HG02623 (cell line): ENCODE data around the gene ZNF302.
"Not testable (repeated sequence)": the region's sequence is repeated elsewhere in the genome, so short reads cannot be mapped to it uniquely, and the experiment has no call there.

Source experiments
- ATAC-seq: cut with Tn5 transposase; IDR thresholded peaks from one replicate; pipeline ENCODE4 v1.9.1; 2021; ENCODE audit warnings: moderate library complexity; ENCODE audit not compliant: unreplicated experiment

The ZNF302 gene

DNA sequence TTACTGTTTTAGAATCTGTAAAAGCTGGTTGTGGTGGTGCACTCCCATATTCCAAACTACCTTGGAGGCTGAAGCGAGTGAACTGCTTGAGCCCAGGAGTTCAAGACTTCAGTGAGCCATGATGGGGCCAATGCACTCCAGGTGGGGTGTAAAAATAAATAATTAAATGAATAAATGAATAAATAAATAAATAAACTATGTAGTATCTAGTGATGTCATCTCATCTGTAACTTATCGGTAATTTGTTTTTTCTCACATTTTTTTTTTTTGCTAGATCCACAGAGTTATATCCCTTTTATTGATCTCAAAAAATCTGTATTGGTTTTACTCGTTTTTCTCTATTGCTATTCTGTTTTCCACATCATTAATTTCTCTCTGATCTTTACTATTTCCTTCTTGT, 5.5 kb upstream of the ZNF302 start:
- no peak for ATAC-seq

DNA sequence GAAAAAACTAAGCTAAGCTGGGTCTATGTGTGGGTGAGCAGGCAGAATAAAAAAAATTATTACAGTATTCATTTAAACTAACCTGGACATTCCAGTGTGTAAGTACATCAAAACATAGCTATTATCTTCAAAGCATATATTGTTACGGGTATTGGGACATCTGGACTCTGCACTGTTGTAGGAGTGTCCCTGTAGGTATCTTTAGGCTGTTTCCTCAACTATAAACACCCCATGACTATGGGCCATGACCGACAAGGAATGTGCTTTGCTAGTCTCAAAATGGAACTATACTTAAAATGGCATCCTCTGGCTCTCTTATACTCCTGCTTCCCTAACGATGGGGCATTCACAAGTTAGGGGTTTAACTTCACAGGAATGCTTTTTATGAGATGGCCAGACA, 3.9 kb upstream of the ZNF302 start:
- ATAC-seq: no peak

DNA sequence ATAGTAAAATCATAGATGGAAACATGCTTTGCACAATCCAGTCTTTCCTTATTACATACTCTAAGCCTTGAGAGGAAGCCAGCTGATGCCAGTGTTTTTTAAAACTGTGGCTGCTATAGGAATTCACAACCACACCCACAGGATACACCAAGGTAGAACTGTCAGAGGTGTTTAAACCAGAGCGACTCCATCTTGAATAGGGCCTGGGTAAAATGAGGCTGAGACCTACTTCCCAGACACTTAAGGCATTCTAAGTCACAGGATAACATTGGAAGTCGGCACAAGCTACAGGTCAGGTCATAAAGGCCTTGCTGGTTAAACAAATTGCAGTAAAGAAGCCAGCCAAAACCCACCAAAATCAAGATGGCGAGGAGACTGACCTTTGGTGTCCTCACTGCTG, 2.2 kb upstream of the ZNF302 start:
- no peak for ATAC-seq

DNA sequence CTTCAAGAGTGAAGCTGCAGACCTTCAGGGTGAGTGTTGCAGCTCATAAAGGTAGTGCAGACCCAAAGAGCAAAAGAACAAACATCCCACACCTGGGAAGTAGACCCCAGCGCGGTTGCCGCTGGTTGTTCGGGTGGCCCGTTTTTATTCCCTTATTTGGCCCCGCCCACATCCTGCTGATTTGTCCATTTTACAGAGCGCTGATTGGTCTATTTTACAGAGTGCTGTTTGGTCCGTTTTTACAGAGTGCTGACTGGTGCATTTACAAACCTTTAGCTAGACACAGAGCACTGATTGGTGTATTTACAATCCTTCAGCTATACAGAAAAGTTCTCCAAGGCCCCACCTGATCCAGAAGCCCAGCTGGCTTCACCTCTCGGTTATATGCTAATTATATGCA, 1.6 kb upstream of the ZNF302 start:
- no peak for ATAC-seq

DNA sequence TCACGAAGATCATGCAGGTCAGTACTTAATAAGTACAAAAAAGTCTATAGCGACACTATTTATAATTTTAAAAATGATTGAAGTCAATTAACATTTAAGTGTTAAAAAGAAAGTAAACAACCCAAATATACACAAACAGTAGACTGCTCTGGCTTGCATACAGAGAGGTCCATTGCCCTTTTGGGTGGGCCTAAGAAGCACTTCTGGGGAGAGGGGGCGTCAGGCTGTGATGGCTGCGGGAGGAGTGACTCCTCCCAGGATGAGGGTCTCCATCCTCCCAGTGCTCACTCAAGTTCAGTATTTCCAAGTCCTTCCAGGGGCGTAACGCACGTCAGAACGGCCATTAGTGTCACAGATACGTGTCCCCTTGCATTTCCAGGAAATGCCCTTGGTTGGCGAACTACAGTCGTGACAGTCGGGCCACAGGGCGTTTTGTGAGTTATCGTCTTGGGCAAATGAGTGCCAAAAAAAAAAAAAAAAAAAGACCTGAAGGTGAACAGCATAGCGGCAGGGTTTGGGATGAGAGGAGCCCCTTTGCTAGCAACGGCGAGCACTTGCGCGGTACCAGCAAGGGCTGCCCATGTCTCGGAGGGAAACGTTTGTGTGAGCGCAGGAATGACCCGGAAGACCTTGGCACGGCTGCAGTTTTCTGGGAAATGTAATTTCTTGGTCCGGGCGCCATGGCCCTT, 637 bp upstream of the ZNF302 start, which contains the start of gene SCGB2B2:
Gene SCGB2B2 (minus strand): TSS at position 463 of the 689 bp plus-strand sequence. CDS start 82,596 bp downstream, outside the sequence.
- ATAC-seq: peak; percentile 56

DNA sequence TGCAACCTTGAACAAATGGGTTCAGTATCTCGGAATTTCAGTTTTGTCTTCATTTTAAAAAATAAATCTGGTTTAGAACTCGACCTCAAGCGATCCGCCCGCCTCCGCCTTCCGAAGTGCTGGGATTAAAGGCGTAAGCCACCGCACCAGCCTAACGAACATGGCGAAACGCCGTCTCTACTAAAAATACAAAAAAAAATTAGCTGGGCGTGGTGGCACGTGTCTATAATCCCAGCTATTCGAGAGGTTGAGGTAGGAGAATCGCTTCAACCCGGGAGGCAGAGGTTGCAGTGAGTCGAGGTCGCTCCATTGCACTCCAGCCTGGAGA, 571 bp downstream of the ZNF302 start:
- no peak for ATAC-seq

DNA sequence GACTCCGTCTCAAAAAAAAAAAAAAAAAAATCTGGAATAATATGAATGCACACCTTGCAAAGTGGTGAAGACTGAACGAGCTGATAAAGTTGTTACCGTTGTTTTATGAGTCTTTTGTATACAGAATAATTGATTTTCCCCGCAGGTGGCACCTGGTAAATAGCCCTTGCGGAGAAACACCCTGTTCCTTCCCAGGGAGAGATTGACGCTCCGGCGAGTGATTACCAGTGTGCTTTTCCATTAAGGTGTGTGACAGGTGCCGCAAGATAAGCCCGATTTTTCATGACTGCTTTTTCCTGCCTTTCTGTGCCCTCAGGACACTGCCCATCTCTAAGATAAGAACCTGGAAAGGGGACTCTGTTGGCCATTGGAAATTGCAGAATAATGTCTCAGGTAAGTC, 943 bp downstream of the ZNF302 start:
- no peak for ATAC-seq

DNA sequence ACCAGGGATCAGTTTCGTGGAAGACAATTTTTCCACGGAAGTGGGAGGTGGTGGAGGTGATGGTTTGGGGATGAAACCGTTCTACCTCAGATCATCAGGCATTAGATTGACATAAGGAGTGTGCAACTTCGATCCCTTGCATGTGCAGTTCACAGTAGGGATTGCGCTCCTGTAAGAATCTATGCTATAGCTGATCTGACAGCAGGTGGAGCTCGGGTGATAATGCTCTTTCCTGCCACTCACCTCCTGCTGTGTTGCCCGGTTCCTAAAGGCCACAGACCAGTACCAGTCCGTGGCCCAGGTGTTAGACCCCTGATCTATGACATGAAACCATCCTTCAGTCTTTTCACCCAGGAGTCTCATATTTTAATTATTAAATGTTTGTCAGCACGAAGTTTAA, 4.0 kb downstream of the ZNF302 start:
- no peak for ATAC-seq

DNA sequence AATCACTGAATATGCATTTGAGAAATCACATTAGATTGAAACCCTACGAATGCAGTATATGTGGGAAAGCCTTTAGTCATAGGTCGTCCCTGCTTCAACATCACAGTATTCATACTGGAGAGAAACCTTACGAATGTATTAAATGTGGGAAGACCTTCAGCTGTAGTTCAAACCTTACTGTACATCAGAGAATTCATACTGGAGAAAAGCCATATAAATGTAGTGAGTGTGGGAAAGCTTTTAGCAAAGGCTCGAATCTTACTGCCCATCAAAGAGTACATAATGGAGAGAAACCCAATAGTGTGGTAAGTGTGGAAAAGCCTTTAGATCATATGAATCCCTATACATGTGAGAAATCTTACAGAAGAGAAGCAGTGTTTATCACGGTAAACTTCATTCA, 7.8 kb downstream of the ZNF302 start:
- ATAC-seq: not testable (repeated sequence)

DNA sequence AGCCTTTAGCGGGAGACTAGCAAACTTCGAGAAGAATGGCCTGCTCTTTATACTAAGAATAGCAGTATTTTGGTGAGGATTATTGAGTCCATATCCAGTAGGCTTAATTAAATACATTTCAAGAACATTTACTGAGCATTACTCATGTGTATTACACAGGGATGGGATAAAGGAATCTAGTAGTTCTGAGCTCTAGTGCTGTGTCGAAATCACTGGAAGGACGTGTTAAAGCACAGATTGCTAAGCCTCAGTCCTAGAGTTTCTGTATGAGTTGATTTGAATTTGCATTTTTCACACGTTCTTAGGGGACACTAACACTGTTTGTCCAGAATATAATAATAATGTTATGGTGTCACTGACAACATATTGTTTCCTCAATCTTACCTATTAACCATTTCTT, 9.0 kb downstream of the ZNF302 start:
- ATAC-seq: no peak

DNA sequence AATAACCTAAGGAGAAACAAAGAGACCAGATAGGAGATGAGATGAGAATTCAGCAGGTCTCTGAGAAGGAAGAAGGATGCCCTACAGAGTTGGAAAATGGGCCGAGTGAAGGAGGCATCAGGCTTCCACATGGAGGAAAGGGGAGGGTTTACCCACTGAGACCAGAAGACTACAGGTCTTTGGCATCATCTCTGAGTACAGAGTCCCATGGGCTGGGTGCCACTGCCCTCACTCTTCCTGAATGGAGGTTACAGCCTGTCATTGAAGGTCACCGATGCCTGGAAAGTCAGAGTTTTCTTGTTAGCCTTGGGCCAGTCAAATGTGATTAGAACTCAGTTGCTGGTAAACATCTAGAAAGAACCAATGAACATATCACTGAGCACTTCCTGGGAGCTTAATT, 9.9 kb downstream of the ZNF302 start:
- no peak for ATAC-seq

DNA sequence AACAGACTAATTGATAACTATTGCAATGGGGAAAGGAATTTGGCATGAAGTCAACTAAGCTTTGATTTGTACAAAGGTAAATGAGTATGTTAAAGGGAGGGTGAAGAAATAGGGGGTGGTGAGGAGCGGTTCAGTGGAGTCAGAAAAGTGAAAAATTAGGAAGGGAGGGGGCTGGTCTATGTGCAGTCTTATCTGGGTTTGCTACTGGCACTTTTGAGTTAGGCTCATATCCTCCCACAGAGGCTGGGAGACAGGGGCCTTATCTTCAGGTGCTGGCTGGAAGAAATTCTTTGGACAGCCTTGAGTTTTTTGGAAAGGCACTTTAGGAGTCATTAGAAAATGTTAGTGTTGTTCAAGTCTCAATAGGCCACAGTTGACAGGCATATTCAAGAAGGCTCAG, 11.1 kb downstream of the ZNF302 start:
- ATAC-seq: no peak

DNA sequence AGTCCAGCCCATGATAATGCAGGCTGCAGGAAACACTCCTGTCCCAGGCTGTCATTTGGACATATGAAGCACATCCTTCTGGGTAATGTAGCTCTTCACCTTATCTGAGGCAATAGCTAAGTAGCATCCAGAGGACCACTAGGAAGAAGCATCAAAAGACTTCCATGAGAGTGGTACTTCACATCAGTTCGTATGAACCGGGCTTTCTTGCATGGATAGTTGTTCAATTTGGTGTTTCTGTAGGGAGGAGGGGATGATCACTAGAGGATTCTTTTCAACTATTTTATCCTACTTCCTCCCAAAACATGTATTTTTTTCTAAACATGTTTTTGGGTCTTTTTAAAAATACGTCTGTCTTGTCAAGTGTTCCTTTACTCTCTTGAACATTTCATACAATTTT, 12.9 kb downstream of the ZNF302 start:
- ATAC-seq: no peak

DNA sequence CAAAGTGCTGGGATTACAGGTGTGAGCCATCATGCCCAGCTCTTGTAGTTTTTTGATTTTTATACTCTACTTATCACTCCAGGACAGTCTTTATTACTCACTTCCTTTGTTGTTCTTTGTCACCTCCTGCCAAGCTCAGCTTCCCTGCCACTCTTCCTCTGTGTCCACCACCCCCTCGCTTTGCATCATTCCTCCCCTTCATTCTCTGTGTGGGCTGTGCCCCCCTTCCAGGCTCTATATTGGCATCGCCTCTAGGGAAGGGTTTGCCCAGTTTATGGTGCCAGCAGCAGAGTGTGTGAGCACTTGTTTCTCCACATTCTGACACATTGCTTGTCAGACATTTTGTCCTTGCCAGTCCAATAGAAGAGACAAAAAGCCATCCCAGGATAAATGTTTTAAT, 15.1 kb downstream of the ZNF302 start:
- no peak for ATAC-seq

DNA sequence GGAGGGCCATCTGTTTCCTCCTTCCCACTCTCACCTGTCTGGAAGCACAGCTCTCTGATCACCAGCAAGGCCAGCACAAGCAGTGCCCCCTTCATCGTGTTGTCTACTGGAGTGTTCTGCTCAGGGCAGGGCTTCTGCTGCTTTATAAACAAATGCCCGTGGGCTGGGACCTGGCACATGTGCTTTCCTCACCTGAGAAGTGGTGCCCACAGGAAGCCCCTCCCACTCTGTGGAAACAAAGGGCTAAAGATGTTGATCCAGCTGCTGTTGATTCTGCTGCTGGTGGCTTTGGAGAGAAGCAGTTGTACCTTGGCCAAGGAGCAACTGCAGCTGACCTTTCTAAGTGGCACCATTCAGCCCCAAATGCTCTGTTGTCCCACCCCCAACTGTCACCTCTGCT, 30.2 kb downstream of the ZNF302 start:
- ATAC-seq: no peak

DNA sequence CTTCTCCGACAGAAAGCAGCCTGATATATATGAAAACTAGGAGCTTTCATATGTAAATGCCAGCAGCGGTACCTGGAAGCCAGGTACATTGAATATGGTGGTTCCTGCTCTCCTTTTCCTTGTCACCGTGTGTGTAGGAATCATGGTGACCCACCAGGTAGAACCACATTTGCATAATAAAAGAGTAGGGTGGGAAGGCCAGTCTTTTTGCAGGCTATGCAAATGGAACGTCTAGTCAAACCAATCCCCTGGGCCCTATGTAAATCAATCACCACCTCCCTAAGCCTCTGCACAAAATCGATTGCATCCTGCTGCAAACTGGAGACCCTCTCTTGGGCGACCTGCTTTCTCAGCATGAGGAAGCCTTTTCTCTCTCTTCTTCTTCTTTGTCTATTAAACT, 34.4 kb downstream of the ZNF302 start:
- no peak for ATAC-seq

DNA sequence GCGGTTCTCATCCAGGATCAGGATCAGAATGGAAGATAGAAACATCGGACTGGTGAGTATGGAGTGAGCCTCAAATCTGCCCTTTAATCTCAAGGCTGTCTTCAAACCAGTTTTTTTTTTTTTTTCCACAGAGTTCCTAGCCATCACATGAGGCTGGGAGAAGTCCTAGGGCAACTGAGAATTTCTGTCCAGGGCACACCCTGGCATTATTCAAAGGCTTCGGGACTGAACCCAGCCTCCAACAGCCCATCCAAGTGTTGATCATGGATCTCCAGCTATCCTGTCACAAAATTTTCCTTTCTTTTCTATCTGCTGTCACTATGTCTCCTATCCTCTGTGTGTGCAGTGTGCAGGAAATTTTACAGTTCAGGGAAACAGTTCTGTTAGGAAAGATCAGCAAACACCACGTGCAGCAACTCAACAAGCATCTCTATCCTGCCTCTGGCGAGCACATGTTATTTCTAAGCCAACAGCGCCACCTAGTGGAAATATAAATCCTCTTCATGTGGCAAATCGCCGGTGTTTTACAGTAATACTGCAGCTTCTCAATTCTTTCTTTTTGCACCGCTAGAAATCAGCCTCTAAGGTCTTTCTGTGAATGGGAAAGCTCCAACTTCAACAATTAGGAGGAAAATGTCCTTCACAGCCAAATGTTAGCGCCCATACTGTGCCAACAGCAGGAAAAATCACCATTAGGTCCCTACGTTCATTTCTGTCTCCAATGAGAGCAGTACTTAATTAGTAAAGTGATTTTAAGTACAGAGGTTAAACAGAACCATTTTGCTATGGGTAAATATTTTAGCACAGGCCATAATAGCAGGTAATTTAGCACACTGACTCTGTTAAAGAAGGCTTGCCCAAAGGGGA, 35.1 kb downstream of the ZNF302 start:
- no peak for ATAC-seq

DNA sequence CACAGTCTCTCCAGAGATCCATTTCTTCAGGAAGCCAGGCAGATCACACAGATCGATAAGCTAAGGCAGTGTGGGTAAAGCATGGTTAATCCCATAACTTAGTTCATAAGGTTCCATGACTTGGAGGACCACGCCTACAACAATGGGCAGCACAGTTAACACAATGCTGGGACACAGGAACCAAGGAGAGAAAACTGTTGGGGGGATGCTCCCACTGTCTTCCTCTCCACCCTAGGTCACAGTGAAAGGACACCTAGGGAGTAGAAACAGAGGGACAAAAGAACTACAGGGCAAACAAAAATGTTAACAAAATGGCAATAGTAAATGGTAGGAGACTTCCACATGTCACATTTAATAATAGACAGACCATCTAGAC, 35.8 kb downstream of the ZNF302 start:
- no peak for ATAC-seq

DNA sequence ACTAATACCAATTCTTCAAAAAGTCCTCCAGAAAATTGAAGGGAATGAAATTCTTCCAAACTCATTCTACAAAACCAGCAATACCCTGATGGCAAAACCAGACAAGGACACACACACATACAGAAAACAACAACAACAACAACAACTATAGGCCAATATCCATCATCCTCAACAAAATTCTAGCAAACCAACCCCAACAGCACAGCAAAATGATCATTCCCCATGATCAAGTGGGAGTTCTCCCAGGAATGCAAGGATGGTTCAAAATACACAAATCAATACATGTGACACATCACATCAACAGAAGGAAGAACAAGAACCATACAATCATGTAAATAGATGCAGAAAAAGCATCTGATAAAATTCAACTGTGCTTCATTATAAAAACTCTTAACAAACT, 37.9 kb downstream of the ZNF302 start:
- no peak for ATAC-seq

DNA sequence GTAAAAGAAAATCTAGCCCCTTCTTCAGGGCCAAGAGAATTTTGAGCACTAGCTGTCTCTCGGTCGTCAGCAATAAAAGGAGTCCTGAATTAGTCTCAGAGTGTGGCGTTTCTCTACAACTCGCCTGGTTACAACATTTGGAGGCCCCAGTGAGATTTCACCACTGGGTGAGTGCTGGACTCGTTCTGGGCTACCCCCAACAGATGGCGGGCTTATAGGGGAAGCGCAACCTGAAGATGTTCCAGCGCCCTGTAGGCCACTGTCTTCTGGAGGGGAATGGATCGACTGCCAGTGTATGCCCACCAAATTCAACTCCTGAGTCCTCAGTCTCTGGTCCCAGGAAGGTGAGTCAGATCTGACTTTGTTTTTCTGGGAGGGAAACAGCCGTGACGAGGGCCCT, 44.9 kb downstream of the ZNF302 start:
- no peak for ATAC-seq

DNA sequence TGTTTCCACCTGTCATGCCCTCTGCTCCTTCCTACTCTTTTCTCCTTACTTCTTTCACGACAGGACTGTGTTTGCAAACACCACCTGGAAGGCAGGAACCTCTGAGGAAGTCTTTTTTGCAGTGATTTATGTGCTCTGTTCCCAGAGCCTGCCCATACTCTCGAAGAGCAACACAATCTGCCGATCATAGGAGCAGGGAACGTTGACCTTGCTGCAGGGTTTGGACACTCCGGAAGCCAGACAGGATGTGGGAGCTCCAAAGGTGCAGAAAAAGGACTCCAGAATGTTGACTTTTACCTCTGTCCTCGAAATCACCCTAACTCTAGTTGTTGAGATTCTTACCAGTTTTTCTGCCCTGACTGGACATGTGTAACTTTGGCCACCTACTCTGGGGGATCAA, 47.9 kb downstream of the ZNF302 start:
- no peak for ATAC-seq

DNA sequence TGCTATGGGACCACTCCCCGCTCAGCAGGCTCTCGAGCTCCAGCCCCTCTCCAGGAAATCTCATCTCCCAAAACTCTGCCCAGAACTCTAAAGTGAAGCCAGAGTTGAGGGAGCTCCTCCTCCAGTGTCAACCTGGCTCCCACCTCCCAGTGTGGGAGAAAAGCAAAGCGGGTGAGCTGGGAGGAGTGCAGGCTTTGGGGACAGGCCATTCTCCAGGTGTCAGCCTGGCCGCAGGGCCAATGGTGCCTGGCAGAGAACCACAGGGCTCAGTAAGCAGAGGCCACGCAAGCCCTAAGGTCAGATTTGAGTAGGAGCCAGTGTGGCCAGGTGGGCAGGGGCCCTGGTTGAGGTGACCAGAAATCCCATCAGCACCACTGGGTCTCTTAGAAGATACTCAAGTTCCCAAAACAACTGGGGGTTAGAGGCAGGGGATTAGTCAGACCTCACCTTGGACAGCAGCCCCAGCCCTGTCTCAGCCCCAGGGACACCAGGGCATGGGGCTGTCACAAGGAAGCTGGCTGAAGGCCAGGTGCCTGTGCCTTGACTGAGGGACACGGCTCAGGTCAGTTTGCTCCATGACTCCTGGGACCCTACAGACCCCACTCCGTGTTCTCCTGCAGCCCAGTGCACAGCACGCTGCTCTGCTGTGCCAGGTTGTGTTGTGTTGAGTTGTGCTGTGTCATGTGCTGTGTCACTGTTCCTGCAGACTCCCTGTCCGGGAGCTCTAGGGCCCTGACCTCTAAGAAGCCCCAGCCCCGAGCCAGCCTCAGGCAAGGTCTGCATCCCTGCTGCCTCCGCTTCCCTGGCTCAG, 53.7 kb downstream of the ZNF302 start:
- ATAC-seq: no peak
